SU-DHL-6 (cell line): ENCODE results near the gene CDC37.

Experiments
- EZH2phosphoT487 ChIP-seq: fragments of 200-600 bp; sonication (generic), shearing (Covaris generic); conservative IDR thresholded peaks from 2 replicates; pipeline ENCODE4 v1.6.1; 2018; ENCODE audit warnings: mild to moderate bottlenecking, antibody characterized with exemption, low read length, moderate library complexity, mixed read lengths
- TF ChIP-seq, protein P1 (sequence below): fragments of 200-600 bp; sonication (generic); IDR thresholded peaks from one replicate; pipeline ENCODE4 v1.5.1; 2017; ENCODE audit warnings: antibody characterized with exemption, mild to moderate bottlenecking, low read length, moderate library complexity; ENCODE audit not compliant: insufficient read depth, poor library complexity, severe bottlenecking

DNA sequence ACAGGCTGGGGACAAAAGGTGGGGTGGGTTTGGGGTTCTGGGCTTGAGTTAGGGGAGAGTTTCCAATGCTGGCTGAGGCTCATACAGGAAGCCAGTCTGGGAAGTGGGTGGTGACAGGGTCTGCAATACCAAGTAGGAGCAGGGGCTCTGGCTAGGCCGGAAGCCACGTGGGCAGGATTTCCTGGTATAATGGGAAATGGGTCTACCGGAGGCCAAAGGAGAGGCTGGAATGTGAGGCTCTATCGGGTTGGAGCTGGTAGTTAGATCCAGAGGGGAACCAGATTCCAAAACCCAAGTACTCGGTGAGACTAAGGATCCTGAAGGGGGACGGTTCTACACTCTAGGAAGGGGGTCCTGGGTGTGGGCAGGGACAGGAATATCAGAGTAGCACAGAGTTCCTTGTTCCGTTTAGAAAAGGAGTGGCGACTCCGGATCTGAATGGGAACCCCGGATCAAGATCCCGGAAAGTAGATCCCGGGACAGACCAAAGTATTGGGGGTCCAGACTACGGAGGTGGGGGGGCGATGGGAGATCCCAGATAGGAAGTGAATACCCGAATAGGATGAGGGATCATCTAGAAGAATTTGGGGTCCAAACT lies 802 bp downstream of the CDC37 start:
- TF ChIP-seq, protein P1, sequence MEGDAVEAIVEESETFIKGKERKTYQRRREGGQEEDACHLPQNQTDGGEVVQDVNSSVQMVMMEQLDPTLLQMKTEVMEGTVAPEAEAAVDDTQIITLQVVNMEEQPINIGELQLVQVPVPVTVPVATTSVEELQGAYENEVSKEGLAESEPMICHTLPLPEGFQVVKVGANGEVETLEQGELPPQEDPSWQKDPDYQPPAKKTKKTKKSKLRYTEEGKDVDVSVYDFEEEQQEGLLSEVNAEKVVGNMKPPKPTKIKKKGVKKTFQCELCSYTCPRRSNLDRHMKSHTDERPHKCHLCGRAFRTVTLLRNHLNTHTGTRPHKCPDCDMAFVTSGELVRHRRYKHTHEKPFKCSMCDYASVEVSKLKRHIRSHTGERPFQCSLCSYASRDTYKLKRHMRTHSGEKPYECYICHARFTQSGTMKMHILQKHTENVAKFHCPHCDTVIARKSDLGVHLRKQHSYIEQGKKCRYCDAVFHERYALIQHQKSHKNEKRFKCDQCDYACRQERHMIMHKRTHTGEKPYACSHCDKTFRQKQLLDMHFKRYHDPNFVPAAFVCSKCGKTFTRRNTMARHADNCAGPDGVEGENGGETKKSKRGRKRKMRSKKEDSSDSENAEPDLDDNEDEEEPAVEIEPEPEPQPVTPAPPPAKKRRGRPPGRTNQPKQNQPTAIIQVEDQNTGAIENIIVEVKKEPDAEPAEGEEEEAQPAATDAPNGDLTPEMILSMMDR, result no peak
- no peak for TF ChIP-seq EZH2phosphoT487
